GM12873 (cell line): Measurements from ENCODE around the gene TRPC1.

Experiments used
- TF ChIP-seq, protein P1 (sequence below): IDR thresholded peaks from 2 replicates; pipeline ENCODE4 v1.5.1; 2012; ENCODE audit warnings: low read depth, mild to moderate bottlenecking, moderate library complexity, low read length, control low read depth; ENCODE audit not compliant: insufficient read depth; ENCODE audit errors: missing control alignments

The TRPC1 gene

DNA sequence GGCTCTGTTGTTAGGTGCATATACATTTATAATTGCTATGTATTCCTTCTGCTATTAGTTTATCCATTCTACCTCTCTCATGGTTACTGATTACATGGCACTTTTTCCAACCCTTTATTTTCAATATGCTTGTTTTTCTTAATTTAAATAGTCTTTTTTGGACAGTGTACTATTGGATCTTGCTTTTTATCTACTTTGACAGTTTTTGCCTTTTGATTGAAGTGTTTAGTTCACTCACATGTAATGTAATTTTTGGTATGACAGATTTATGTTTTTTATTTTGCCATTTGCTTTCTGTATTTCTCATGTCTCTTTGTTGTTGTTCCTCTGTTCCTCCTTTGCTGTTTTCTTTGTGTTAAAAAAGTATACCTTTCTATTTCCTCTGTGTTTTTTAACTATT is 44.5 kb downstream of the TRPC1 start:
- TF ChIP-seq, protein P1, sequence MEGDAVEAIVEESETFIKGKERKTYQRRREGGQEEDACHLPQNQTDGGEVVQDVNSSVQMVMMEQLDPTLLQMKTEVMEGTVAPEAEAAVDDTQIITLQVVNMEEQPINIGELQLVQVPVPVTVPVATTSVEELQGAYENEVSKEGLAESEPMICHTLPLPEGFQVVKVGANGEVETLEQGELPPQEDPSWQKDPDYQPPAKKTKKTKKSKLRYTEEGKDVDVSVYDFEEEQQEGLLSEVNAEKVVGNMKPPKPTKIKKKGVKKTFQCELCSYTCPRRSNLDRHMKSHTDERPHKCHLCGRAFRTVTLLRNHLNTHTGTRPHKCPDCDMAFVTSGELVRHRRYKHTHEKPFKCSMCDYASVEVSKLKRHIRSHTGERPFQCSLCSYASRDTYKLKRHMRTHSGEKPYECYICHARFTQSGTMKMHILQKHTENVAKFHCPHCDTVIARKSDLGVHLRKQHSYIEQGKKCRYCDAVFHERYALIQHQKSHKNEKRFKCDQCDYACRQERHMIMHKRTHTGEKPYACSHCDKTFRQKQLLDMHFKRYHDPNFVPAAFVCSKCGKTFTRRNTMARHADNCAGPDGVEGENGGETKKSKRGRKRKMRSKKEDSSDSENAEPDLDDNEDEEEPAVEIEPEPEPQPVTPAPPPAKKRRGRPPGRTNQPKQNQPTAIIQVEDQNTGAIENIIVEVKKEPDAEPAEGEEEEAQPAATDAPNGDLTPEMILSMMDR: no peak

DNA sequence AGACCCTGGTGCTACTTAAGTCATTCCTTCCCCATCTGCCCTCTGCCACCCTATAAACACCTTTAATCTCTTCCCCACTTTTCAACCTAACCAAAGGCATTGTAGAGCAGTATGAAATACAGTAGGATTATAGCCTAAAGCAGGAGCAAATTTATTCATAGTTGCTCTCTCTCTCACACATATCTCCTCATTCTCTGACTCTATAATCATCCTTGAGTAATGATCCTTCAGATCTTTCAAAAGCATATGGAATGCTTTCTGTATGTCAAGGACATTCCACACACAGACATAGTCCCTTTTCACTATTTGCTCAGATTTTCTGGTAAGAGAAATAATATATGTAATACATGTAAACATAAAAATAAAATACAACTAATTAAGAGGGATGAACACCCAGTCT is 54.1 kb downstream of the TRPC1 start:
- TF ChIP-seq, protein P1: no peak

DNA sequence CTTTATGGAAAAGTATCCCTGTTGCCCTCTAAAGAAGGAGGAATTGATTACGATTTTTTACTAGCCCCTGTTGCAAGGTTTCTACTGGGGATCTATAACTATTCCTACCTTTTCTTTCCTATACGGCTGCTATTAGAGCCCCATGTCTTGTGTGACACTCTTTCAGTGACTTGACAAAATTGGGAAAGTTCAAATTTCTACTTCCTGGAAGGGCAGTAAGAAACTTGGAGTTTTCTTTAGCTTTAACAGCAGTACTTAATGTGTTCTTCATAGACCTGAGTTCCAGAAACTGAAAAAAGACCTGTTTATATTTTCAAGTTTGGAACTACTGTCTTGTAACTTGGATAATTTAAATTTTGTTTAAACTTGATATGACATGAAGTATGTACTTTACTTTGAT is 54.7 kb downstream of the TRPC1 start:
- TF ChIP-seq, protein P1: no peak

DNA sequence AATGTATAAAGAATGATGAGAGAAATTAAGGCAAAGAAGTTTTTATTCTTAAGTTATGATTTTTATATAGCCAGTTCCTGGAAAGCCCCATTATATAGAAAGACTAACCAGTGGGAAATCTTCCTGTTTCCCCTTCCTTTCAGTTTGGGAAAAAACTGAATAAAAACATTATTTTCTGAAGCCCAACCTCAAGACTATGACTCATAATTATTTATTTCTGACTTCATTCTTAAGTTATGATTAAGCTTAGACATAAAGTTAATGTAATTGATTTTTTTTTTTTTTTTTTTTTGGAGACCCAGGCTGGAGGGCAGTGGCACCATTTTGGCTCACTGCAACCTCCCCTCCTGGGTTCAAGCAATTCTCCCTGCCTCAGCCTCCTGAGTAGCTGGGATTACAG is 55.8 kb downstream of the TRPC1 start:
- TF ChIP-seq, protein P1: no peak

DNA sequence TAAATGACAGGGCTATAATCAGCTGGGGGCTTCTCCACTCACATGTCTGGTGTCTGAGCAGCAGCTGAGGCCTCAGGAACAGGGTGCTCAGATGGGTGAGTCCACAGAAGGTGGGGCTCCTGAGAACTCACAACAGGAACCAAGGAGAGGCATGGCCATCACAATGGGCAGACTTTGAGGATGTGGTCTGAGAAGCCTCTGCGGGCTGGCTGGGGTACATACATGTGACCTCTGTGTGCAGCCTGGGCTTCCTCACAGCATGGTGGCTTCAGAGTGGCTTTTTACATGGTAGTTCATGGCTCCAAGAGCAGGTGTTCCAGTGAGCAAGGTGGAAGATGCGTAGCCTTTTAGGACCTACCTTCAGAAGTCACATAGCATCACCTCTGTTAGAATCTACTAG is 58.8 kb downstream of the TRPC1 start:
- TF ChIP-seq, protein P1: no peak

DNA sequence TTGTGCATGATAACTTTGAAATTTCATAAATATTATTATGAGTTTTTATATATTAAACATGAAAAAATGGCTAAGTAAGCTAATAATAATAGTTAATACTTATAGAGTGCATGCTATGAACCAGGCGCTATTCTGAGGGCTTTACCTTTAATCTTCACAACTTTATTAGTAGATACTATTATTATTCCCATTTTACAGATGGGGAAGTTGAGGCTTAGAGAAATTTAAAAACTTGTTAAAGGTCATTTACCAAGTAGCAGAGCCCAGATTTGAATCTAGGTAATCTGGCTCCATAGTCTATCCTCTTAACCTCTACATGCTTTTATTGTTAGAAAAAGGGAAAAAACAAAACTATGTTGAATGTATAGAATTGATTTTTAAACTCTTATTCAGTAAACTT is 60.4 kb downstream of the TRPC1 start:
- TF ChIP-seq, protein P1: no peak

DNA sequence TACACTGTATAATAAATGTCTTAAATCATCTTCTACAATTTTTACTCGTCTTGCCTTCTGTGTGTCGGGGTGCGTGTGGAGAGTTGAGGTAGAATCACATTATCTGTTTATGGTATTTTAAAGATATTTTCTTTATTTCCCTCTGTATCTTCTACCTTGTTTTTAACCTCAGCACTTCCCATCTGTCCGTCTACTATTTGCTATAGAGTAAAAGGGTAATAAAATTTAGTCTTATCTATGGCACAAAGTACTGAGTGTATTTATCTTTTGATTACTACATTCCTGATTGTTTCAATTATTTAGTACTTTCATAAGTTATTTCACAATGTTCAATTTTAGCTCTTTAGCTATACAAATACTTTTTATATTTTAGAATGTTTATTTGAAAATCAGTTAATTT is 62.2 kb downstream of the TRPC1 start:
- TF ChIP-seq, protein P1: no peak
